Measurements from ENCODE around the gene TAL1.

DNA sequence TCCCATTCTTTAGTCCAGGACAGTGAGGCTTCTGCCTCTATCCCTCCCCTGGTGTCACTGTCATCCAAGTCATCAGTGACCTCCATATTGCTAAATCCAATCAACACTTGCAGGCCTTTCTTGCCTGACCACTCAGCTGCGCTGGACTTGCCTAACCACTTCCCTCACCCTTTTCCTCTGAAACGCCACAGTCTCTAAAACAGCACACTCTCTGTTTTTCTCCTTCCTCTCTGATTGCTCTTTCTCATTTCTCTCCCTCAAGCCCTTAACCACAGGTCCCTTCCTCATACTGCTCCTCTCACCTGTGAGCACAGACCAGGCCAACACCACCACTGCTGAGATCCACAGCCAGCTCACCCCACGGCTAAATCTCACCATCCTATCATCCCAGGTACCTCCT, 17.5 kb downstream of the TAL1 start:
- TF ChIP-seq, protein P1, sequence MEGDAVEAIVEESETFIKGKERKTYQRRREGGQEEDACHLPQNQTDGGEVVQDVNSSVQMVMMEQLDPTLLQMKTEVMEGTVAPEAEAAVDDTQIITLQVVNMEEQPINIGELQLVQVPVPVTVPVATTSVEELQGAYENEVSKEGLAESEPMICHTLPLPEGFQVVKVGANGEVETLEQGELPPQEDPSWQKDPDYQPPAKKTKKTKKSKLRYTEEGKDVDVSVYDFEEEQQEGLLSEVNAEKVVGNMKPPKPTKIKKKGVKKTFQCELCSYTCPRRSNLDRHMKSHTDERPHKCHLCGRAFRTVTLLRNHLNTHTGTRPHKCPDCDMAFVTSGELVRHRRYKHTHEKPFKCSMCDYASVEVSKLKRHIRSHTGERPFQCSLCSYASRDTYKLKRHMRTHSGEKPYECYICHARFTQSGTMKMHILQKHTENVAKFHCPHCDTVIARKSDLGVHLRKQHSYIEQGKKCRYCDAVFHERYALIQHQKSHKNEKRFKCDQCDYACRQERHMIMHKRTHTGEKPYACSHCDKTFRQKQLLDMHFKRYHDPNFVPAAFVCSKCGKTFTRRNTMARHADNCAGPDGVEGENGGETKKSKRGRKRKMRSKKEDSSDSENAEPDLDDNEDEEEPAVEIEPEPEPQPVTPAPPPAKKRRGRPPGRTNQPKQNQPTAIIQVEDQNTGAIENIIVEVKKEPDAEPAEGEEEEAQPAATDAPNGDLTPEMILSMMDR (IDR thresholded peaks at IDR 0.05): no peak
- TF ChIP-seq EP300 (IDR thresholded peaks at IDR 0.05) (no peak), POLR2A (IDR thresholded peaks at IDR 0.05) (no peak)
